ENCODE results near the gene NDUFA5. TPM values are rescaled to one million over a fixed set of nuclear protein-coding genes. Genes with fewer than 3 reads are reported as not detected.
"Not testable (repeated sequence)": the region's sequence is repeated elsewhere in the genome, so short reads cannot be mapped to it uniquely, and the experiment has no call there.

The NDUFA5 gene
- total RNA-seq, 1 experiment from 2014 or later: 105 TPM

DNA sequence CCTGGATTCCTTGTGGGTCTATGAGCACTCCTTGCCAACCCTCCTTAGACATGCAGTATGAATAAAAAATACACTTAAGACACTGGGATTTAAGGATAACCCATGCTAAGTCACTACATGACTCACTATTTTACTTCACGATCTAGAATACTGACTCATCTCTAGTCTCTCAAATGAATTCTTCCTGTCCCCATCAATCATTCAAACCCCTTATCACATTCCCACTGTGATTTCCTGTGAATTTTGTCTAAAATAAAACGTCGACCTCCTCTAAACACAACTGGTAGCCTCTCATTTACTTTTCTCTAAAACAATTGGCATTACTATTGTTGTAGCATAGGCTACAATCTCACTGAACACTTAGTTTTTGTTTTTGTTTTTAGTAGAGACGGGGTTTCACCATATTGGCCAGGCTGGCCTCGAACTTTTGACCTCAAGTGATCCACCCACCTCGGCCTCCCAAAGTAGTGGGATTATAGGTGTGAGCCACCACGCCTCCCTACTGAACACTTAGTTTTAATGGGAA is 19.4 kb downstream of the NDUFA5 start:
- DNase-seq: peak in 1 of 2 experiments; percentile 35
- no peak overlapping the region for H3K4me3 ChIP-seq
- H3K27ac ChIP-seq: peak overlapping the region; percentile 34
- H3K36me3 ChIP-seq: peaks cover 5% of the 10 kb centered on the region; the same call in 1 of the 2 replicates
- H3K4me1 ChIP-seq: peaks cover 9% of the 10 kb centered on the region; the same call in 1 of the 2 replicates
- H3K9me3 ChIP-seq (replicated peaks): no peaks in the 10 kb centered on the region
- H3K27me3 ChIP-seq: no peaks in the 10 kb centered on the region

DNA sequence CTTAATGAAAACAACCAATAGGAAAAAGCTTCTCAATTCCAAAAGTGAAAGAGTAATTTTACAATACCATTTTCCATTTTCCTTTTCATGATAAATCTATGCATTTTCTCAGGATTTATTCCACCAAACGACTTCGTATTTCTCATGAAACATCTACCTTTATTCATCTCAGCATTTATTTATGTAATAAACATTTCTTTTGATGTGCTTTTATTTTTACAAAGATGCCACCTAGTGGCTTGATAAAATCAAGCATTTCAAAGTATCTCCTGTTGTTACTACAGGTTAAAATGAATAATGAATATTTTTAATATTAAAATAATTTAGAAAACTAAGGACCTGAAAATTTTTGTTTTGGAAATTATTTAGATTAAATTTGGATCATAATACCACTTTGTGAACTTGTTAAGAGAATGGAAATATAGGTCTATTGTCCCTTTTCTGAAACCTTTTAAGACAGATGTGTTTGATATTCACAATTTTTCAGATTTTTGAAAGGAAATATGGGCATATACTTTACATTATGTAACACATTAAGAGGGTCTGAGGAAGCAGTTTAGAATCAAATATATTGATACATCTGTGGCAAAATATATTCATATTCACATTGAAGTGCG is 20.5 kb downstream of the NDUFA5 start:
- Histone ChIP-seq H3K9me3 (replicated peaks) (no peaks in the 10 kb centered on the region), H3K27ac (no peak overlapping the region), H3K4me1 (peaks cover 9% of the 10 kb centered on the region; the same call in 1 of the 2 replicates), H3K36me3 (no peaks in the 10 kb centered on the region; the same call in 1 of the 2 replicates), H3K27me3 (no peaks in the 10 kb centered on the region), H3K4me3 (no peak overlapping the region)
- DNase-seq: peak in 1 of 2 experiments; percentile 26

DNA sequence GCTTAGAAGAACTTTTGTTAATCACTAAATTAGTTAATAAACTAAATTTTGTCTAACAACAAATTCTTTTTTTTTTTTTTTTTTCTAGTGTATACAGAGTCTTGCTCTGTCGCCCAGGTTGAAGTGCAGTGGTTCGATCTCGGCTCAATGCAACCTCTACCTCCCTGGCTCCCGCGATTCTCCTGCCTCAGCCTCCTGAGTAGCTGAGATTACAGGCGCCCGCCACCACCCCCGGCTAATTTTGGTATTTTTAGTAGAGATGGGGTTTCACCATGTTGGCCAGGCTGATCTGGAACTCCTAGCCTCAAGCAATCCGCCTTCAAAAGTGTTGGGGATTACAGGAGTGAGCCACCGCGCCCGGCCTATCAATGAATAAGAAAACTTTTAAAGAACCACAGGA is 22.1 kb downstream of the NDUFA5 start:
- peak overlapping the region; percentile 71 for H3K4me3 ChIP-seq
- no peaks in the 10 kb centered on the region for H3K36me3 ChIP-seq
- H3K27me3 ChIP-seq: no peaks in the 10 kb centered on the region
- no peaks in the 10 kb centered on the region for H3K9me3 ChIP-seq (replicated peaks)
- no peak for DNase-seq
- H3K27ac ChIP-seq: no peak overlapping the region
- H3K4me1 ChIP-seq: peaks cover 9% of the 10 kb centered on the region; the same call in 1 of the 2 replicates

- H3K27ac ChIP-seq: peak within 1 kb of the TSS; percentile 53; the same call in 1 of the 2 replicates
- no peaks in the 10 kb centered on the region for H3K36me3 ChIP-seq
- H3K27me3 ChIP-seq: no peaks in the 10 kb centered on the region
- H3K9me3 ChIP-seq (replicated peaks): no peaks in the 10 kb centered on the region
- peak within 1 kb of the TSS; percentile 71 for H3K4me3 ChIP-seq
- DNase-seq: peak; percentile 99
- peaks cover 9% of the 10 kb centered on the region; the same call in 1 of the 2 replicates for H3K4me1 ChIP-seq
Observed at GRCh38 chr7:123534383-123535260, 23.0 kb downstream of the NDUFA5 start, which contains the start of gene IQUB. Gene IQUB (minus strand): TSS chr7:123534595. CDS start chr7:123512340, 22,255 bp downstream.

- no peak for DNase-seq
- no peak overlapping the region for H3K27ac ChIP-seq
- H3K4me1 ChIP-seq: peaks cover 9% of the 10 kb centered on the region; the same call in 1 of the 2 replicates
Observed at GRCh38 chr7:123533929-123534382, 23.7 kb downstream of the NDUFA5 start.

DNA sequence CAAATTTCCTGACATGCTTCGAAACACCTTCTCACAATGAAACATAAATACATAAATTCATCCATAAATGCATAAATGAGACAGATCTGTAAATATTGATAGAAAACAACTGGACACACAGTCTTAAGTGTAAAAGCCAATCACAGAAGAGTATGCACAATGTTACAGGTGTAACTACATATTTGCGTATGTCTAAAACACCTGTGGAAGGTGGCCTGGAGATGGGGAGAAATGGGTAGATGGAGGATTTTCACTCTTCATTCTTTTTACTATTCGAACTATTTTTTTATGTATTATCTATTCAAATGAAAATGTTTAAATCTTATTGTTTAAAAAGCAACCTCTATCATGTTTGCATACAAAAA is 24.1 kb downstream of the NDUFA5 start:
- H3K36me3 ChIP-seq: no peaks in the 10 kb centered on the region
- H3K4me1 ChIP-seq: peaks cover 8% of the 10 kb centered on the region; the same call in 1 of the 2 replicates
- no peaks in the 10 kb centered on the region for H3K9me3 ChIP-seq (replicated peaks)
- H3K4me3 ChIP-seq: no peak overlapping the region
- no peak overlapping the region for H3K27ac ChIP-seq
- no peaks in the 10 kb centered on the region for H3K27me3 ChIP-seq
- DNase-seq: no peak

More at GRCh38 chr7:123533929-123534382, 23.7 kb downstream of the NDUFA5 start:
- Histone ChIP-seq H3K9me3 (replicated peaks) (no peaks in the 10 kb centered on the region), H3K27me3 (no peaks in the 10 kb centered on the region), H3K36me3 (no peaks in the 10 kb centered on the region), H3K4me3 (peak overlapping the region; percentile 71)

DNA sequence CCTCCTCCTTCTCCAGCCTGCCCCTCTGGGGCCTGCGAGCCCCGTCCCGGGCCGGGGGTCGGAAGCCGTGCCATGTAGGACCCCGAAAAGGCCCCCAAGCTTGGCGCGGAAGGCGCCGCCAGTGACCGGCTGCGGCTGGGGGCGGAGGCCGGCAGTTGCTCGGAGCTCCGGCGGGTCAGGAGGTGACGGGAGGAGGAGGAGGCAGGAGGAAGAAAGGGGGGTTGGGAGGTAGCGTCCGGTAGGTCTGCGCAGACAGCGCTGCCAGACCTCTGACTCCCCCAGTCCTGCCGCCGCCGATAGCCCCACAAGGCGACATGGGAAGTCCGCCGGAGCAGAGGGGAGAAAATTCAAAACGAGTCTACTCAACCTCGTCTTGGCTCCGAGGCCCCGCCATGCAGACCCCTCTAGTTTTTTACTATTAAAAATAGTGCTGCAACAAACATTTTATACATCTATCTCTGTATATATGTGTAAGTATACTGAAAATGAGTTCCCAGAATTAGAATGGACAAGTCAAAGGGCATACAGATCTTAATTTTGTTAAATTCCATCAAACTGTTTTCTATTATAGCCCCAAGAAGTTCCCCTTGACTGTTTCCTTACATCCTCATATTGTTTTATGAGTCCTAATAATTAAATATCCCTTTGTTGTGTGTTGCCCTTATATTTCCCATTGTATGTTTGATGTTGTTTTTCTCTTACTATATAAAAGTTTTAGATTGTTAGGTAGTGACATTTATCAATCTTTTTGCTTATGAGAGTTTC is 24.6 kb downstream of the NDUFA5 start:
- not testable (repeated sequence) for H3K36me3 ChIP-seq; H3K27ac ChIP-seq; H3K4me1 ChIP-seq; H3K27me3 ChIP-seq; H3K9me3 ChIP-seq (replicated peaks)
- H3K4me3 ChIP-seq: peak overlapping the region; percentile 19; the same call in 1 of the 2 replicates
- DNase-seq: peak; percentile 20 to 27

DNA sequence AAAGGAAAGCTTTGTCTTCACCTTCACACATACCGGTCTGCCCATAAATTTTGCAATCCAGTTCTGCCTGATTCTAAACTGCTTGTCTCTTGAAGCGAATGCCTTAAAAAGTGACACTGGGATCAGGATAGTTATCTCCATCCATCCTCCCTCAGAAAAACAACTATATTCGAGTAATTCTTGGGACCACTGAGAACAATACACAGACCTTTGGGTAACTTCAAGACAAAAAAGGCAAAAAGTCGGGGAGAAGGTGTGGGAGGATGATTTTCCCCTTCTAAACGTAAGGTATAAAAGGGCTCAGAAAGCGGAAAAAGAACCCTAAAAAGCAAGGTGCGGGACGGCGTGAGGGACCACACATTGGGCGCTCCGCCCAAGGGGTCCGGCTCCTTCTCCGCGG is 25.3 kb downstream of the NDUFA5 start:
- not testable (repeated sequence) for H3K36me3 ChIP-seq; DNase-seq; H3K27me3 ChIP-seq; H3K4me1 ChIP-seq; H3K4me3 ChIP-seq; H3K27ac ChIP-seq; H3K9me3 ChIP-seq (replicated peaks)

DNA sequence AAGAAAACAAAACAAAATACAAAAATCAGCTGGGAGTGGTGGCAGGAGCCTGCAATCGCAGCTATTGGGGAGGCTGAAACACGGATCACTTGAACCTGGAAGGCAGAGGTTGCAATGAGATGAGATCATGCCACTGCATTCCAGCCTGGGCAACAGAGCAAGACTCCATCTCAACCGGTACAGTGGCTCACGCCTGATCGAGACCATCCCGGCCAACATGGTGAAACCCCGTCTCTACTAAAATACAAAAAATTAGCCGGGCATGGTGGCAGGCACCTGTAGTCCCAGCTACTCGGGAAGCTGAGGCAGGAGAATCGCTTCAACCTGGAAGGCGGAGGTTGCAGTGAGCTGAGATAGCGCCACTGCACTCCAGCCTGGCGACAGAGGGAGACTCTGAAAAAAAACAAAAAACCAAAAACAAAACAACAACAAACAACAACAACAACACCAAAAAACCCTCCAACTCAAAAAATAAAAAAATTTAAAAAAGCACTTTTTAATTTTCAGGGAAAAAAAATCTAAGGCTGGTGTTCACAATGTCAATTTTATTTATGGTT is 27.5 kb downstream of the NDUFA5 start:
- H3K36me3 ChIP-seq; H3K27ac ChIP-seq; DNase-seq; H3K4me1 ChIP-seq; H3K9me3 ChIP-seq (replicated peaks); H3K4me3 ChIP-seq; H3K27me3 ChIP-seq: not testable (repeated sequence)

DNA sequence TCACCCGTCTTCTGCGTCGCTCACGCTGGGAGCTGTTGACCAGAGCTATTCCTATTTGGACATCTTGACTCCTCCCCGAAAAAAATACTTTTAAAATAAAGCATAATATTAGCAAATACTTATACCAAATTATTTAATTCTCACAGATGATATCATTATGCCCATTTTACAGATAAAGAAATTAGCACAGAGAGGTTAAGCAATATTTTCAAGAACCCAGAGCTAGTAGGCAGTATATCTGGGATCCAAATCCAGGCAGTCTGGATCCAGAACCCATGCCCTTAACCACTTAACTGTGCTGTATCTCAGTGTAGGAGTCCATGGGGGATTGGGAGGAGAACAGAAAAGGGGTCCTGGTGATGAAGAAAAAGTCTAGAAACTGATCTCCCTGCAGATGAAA is 29.4 kb downstream of the NDUFA5 start:
- Histone ChIP-seq H3K4me1 (no peaks in the 10 kb centered on the region), H3K4me3 (peak overlapping the region; percentile 77), H3K9me3 (replicated peaks) (no peaks in the 10 kb centered on the region), H3K27me3 (no peaks in the 10 kb centered on the region), H3K36me3 (no peaks in the 10 kb centered on the region), H3K27ac (no peak overlapping the region; the same call in 1 of the 2 replicates)
- no peak for DNase-seq

DNA sequence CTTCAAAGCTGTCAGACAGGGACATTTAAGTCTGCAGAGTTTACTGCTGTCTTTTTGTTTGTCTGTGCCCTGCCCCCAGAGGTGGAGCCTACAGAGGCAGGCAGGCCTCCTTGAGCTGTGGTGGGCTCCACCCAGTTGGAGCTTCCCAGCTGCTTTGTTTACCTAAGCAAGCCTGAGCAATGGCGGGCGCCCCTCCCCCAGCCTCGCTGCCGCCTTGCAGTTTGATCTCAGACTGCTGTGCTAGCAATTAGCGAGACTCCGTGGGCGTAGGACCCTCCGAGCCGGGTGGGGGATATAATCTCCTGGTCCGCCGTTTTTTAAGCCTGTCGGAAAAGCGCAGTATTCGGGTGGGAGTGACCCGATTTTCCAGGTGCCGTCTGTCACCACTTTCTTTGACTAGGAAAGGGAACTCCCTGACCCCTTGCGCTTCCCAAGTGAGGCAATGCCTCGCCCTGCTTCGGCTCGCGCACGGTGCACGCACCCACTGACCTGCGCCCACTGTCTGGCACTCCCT is 29.8 kb downstream of the NDUFA5 start:
- H3K27me3 ChIP-seq; H3K4me1 ChIP-seq; H3K9me3 ChIP-seq (replicated peaks); H3K36me3 ChIP-seq: not testable (repeated sequence)
- Histone ChIP-seq H3K4me3 (peak overlapping the region; percentile 77), H3K27ac (peak overlapping the region; percentile 34)
- peak in 1 of 2 experiments; percentile 9 for DNase-seq

GRCh38 chr7:123526533-123526932 is 31.1 kb downstream of the NDUFA5 start:
- not testable (repeated sequence) for DNase-seq, H3K27ac ChIP-seq

DNA sequence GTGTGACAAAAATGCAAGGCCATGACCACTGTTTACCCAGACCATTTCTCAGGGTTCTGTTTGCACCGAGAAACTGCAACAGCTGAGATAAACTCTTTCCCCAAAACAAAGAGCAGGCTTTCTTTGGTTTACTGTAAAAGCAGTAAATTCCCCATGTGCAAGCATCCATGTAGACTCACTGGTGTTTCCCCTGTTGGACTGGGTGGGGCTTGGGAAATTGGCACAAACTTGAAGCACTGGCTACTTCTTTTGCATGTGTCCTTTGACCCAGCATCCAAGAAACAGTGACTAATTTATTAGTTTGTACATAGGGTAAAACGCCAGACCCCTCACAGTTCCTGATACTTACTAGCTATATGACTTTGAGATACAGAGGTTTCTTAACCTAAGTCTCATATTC is 35.6 kb downstream of the NDUFA5 start:
- H3K27me3 ChIP-seq: no peaks in the 10 kb centered on the region
- no peak overlapping the region for H3K4me3 ChIP-seq
- no peaks in the 10 kb centered on the region for H3K36me3 ChIP-seq
- 0 out of 2 replicates have a peak, but pooled peaks cover 6% of the 10 kb centered on the region for H3K4me1 ChIP-seq
- H3K27ac ChIP-seq: no peak overlapping the region
- no peaks in the 10 kb centered on the region for H3K9me3 ChIP-seq (replicated peaks)
- DNase-seq: peak; percentile 8 to 37

More at GRCh38 chr7:123526533-123526932, 31.1 kb downstream of the NDUFA5 start:
- H3K4me3 ChIP-seq; H3K4me1 ChIP-seq; H3K9me3 ChIP-seq (replicated peaks); H3K36me3 ChIP-seq; H3K27me3 ChIP-seq: not testable (repeated sequence)

- no peak for DNase-seq
- Histone ChIP-seq H3K4me1 (peaks cover 12% of the 10 kb centered on the region), H3K27me3 (no peaks in the 10 kb centered on the region), H3K4me3 (no peak overlapping the region), H3K36me3 (no peaks in the 10 kb centered on the region), H3K27ac (no peak overlapping the region), H3K9me3 (replicated peaks) (no peaks in the 10 kb centered on the region)
Observed at GRCh38 chr7:123505221-123505620, 52.4 kb downstream of the NDUFA5 start.

All from SJCRH30 (cell line).